Sigmoid colon (tissue), 7 donors: ENCODE results near the gene AFAP1. TPM values are rescaled to one million over a fixed set of nuclear protein-coding genes. Genes with fewer than 3 reads are reported as not detected.

Source experiments
- DNase-seq: peaks from one replicate; pipeline ENCODE4 v3.0.0-alpha.2; 2019
- H3K27ac ChIP-seq, 4 donors: fragments of 200-600 bp; sonication (generic); one replicate each; pipeline ENCODE4 v1.5.1; 2016 to 2019; ENCODE audit warnings: mild to moderate bottlenecking in 1 of 4
- H3K27me3 ChIP-seq, 3 donors: fragments of 200-600 bp; sonication (generic); one replicate each; pipeline ENCODE4 v1.5.1; 2019; ENCODE audit warnings: mild to moderate bottlenecking in 1 of 3
- H3K36me3 ChIP-seq, 4 donors: fragments of 200-600 bp; sonication (generic); one replicate each; pipeline ENCODE4 v1.5.1; 2016 to 2019
- H3K4me1 ChIP-seq, 4 donors: fragments of 200-600 bp; sonication (generic); one replicate each; pipeline ENCODE4 v1.5.1; 2017 to 2019
- H3K4me3 ChIP-seq, 4 donors: fragments of 200-600 bp; sonication (generic); one replicate each; pipeline ENCODE4 v1.5.1; 2017 to 2019; ENCODE audit warnings: mild to moderate bottlenecking in 2 of 4, moderate library complexity in 1 of 4
- H3K9me3 ChIP-seq, 4 donors: fragments of 200-600 bp in 3 of 4; sonication (generic) in 3 of 4; one replicate each; pipeline versions ENCODE4 v1.5.1 to v1.6.1; 2013 to 2019
- EP300 ChIP-seq, 4 donors: sonication (generic); formaldehyde crosslinking; IDR thresholded peaks; one replicate each; pipeline ENCODE4 v1.6.1; 2017; ENCODE audit warnings: antibody characterized with exemption in 4 of 4
- POLR2A ChIP-seq, 2 donors: fragments of 450-650 bp; IDR thresholded peaks; one replicate each; pipeline ENCODE4 v1.6.1; 2016; ENCODE audit warnings: antibody characterized with exemption in 2 of 2, mild to moderate bottlenecking in 2 of 2, moderate library complexity in 2 of 2
- POLR2AphosphoS5 ChIP-seq, 4 donors: sonication (generic); formaldehyde crosslinking; IDR thresholded peaks; one replicate each; pipeline ENCODE4 v1.6.1; 2017; ENCODE audit warnings: antibody characterized with exemption in 4 of 4
- WGBS, 2 donors: extraction: QIAGEN DNeasy Blood & Tissue Kit; methylation state at CpG; one replicate each; pipeline ENCODE4 v1.1.7; 2013; 5-methylcytosine and 5-hydroxymethylcytosine counted together
- intact Hi-C: fragments of 100-400 bp; cut with DNase I; formaldehyde crosslinking; loops from one replicate; pipeline ENCODE4 v1.15.1; 2023
- polyA plus RNA-seq, 3 donors: library from polyadenylated mRNA; stranded (reverse); fragments of 200-250 nt; gene quantifications; one replicate each; pipeline ENCODE4 v1.2.3, GENCODE V29; 2013
- total RNA-seq, 4 donors: library from RNA; depleted of rRNA; stranded (reverse); fragments of >200 nt; gene quantifications; one replicate each; pipeline ENCODE4 v1.1.0, GENCODE V29; 2016
- TF ChIP-seq, protein P1 (sequence below), 4 experiments: fragments of 450-650 bp in 3 of 4; fragments of 200-600 bp in 1 of 4; IDR thresholded peaks; one replicate each; pipeline ENCODE4 v1.5.1; 2016 to 2019; ENCODE audit warnings: antibody characterized with exemption in 4 of 4, mild to moderate bottlenecking in 3 of 4, moderate library complexity in 2 of 4
- donor health status: healthy with polysubstance abuse.
- donor health status: Bipolar disorder and iron deficiency.
- donor health status: healthy.

AFAP1 gene
- total and polyA plus RNA-seq, 7 donors, result 7.6 to 51.3 (median 24.0) TPM

DNA sequence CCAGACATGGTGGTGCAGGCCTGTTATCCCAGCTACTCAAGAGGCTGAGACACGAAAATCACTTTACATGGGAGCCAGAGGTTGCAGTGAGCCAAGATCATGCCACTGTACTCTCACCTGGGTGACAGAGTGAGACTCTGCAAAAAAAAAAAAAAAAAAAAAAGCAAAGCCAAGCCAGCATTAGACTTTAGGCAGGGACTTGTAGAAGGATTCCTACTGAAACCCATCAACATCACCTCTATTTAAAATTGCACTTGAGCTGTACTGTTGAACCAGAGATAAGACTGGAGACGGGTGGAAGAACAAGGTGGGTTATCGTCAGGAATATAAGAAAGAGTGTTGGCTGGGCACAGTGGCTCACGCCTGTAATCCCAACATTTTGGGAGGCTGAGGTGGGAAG lies 15.7 kb upstream of the AFAP1 start:
- no peak for TF ChIP-seq POLR2A (IDR thresholded peaks at IDR 0.05)
- TF ChIP-seq, protein P1, sequence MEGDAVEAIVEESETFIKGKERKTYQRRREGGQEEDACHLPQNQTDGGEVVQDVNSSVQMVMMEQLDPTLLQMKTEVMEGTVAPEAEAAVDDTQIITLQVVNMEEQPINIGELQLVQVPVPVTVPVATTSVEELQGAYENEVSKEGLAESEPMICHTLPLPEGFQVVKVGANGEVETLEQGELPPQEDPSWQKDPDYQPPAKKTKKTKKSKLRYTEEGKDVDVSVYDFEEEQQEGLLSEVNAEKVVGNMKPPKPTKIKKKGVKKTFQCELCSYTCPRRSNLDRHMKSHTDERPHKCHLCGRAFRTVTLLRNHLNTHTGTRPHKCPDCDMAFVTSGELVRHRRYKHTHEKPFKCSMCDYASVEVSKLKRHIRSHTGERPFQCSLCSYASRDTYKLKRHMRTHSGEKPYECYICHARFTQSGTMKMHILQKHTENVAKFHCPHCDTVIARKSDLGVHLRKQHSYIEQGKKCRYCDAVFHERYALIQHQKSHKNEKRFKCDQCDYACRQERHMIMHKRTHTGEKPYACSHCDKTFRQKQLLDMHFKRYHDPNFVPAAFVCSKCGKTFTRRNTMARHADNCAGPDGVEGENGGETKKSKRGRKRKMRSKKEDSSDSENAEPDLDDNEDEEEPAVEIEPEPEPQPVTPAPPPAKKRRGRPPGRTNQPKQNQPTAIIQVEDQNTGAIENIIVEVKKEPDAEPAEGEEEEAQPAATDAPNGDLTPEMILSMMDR (IDR thresholded peaks at IDR 0.05), result no peak
- TF ChIP-seq EP300 (IDR thresholded peaks at IDR 0.05), result no peak
- TF ChIP-seq POLR2AphosphoS5 (IDR thresholded peaks at IDR 0.05), result no peak
- peaks cover 0 to 25% (median 13%) of the 10 kb centered on the region in 4 donors for H3K4me1 ChIP-seq
- no peaks in the 10 kb centered on the region for H3K36me3 ChIP-seq
- H3K27me3 ChIP-seq, result no peaks in the 10 kb centered on the region
- intact Hi-C loops, result no loop called here
- no peak for DNase-seq
- WGBS, 2 donors, result 82 to 84% methylated on average over 4 of the region's 4 CpGs
- H3K4me3 ChIP-seq, result no peak overlapping the region
- H3K27ac ChIP-seq, result peak overlapping the region in 3 of 4 donors; percentile 11 to 41 (median 30)
- peaks cover 0 to 2% (median 0%) of the 10 kb centered on the region in 4 donors for H3K9me3 ChIP-seq

DNA sequence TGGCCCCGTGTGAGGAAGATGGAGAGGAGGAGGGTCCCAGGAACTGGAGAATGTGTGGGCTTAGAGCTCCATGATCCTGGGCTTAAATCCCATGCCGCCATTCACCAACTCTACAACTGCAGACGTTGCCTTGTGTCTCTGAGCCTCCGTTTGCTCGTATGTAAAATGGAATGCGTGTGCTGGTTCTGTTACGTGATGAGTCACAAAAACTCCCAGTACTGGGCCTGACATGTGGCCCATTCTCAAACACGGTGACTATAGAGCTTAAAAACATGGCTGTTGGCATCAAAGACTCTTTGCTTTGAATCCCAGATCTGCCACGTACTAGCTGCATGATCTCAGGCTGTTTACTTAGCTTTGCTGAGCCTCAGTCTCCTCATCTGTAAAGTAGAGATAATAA lies 13.0 kb upstream of the AFAP1 start:
- peaks cover 0 to 2% (median 0%) of the 10 kb centered on the region in 4 donors for H3K9me3 ChIP-seq
- intact Hi-C loops, result no loop called here
- no peaks in the 10 kb centered on the region for H3K36me3 ChIP-seq
- TF ChIP-seq, protein P1 (IDR thresholded peaks at IDR 0.05), result no peak
- TF ChIP-seq POLR2AphosphoS5 (IDR thresholded peaks at IDR 0.05), result no peak
- TF ChIP-seq POLR2A (IDR thresholded peaks at IDR 0.05), result no peak
- no peak for TF ChIP-seq EP300 (IDR thresholded peaks at IDR 0.05)
- WGBS, 2 donors, result 93 to 95% methylated on average over 9 of the region's 9 CpGs
- H3K27ac ChIP-seq, result no peak overlapping the region
- no peak overlapping the region for H3K4me3 ChIP-seq
- DNase-seq, result no peak
- peaks cover 0 to 8% (median 2%) of the 10 kb centered on the region in 4 donors for H3K4me1 ChIP-seq
- H3K27me3 ChIP-seq, result no peaks in the 10 kb centered on the region

DNA sequence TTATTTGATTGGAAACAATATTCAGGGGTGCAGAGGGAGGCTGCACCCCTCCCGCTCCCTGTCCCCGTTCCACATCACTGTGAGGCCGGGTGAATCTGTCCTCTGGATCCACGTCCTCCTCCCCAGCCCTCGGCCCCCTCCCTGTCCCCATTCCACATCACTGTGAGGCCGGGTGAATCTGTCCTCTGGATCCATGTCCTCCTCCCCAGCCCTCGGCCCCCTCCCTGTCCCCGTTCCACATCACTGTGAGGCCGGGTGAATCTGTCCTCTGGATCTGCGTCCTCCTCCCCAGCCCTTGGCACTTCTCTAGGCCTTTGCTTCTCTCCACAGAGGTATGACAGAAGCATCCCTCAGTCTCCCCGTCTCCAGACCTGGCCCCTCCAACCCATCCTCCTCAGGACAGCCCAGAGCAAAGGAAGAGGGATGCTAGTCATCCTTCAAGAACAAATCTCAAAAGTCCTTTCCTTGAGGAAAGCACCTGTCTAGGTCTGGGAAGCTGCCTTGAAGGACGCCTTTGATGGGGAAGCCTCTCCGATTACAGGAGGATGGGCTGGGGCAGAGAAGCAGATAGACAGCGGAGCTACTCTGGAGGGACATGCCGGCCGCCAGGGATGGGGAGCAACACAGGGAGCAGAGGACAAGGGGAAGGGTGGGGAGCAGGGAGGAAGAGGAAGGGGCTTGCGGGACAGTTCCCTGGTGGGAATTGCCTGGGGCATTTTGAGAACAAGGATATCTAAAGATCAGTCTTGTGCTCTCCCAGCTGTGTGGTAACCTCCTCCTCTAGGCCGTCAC lies 10.8 kb upstream of the AFAP1 start:
- TF ChIP-seq POLR2AphosphoS5 (IDR thresholded peaks at IDR 0.05), result no peak
- no peak for TF ChIP-seq EP300 (IDR thresholded peaks at IDR 0.05)
- TF ChIP-seq, protein P1 (IDR thresholded peaks at IDR 0.05), result no peak
- no peak for TF ChIP-seq POLR2A (IDR thresholded peaks at IDR 0.05)
- intact Hi-C loops, result no loop called here
- 88 to 94% methylated on average over 18 of the region's 18 CpGs for WGBS, 2 donors
- no peak overlapping the region for H3K27ac ChIP-seq
- no peak for DNase-seq
- peaks cover 0 to 2% (median 0%) of the 10 kb centered on the region in 4 donors for H3K9me3 ChIP-seq
- H3K4me1 ChIP-seq, result peaks cover 0 to 17% (median 9%) of the 10 kb centered on the region in 4 donors
- H3K27me3 ChIP-seq, result no peaks in the 10 kb centered on the region
- no peaks in the 10 kb centered on the region for H3K36me3 ChIP-seq
- H3K4me3 ChIP-seq, result no peak overlapping the region

DNA sequence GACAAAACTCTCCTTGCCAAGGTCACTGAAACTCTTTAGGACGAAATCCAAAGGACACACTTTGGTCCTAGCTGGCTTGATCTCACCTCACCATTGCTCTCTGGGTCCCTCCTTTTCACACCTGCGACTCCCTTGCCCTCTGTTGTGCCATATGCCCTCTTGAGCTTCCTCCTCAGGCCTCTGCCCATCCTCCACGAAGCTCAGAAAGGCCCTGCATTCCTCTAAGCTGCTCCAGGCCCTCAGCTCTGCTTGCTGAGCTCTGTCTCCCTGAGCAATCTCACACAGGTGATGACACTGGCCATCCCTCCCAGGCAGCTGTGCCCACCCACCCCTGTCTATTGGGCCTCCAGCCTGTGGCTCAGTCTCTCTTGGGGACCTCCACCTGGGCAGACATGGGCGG lies 10.1 kb upstream of the AFAP1 start:
- TF ChIP-seq EP300 (IDR thresholded peaks at IDR 0.05) (no peak), POLR2A (IDR thresholded peaks at IDR 0.05) (no peak), POLR2AphosphoS5 (IDR thresholded peaks at IDR 0.05) (no peak)
- TF ChIP-seq, protein P1 (IDR thresholded peaks at IDR 0.05), result no peak
- WGBS, 2 donors, result 65 to 69% methylated on average over 4 of the region's 4 CpGs
- DNase-seq, result no peak
- Histone ChIP-seq H3K9me3 (peaks cover 0 to 2% (median 0%) of the 10 kb centered on the region in 4 donors), H3K4me1 (peaks cover 0 to 19% (median 16%) of the 10 kb centered on the region in 4 donors), H3K4me3 (no peak overlapping the region), H3K27me3 (no peaks in the 10 kb centered on the region), H3K27ac (no peak overlapping the region), H3K36me3 (no peaks in the 10 kb centered on the region)
- intact Hi-C loops, result no loop called here
